Osteoblast (primary cell): ENCODE data around the gene SMIM7. TPM values are rescaled to one million over a fixed set of nuclear protein-coding genes. Genes with fewer than 3 reads are reported as not detected.

Experiments
- DNase-seq: peaks from one replicate; pipeline ENCODE4 v3.0.0; 2011; ENCODE audit warnings: low spot score, mixed read lengths; ENCODE audit not compliant: insufficient read length; ENCODE audit errors: missing footprints
- H2AFZ ChIP-seq: 2 replicates; pipeline ENCODE4 v1.6.0; 2011; ENCODE audit warnings: mild to moderate bottlenecking, low read length
- H3K27ac ChIP-seq: 2 replicates; pipeline ENCODE4 v1.5.1; 2011; ENCODE audit warnings: mild to moderate bottlenecking, low read depth, low read length, moderate library complexity
- H3K27me3 ChIP-seq: 2 replicates; pipeline ENCODE4 v1.6.0; 2012; ENCODE audit warnings: mild to moderate bottlenecking, control low read depth, inconsistent platforms, low read length, moderate library complexity; ENCODE audit not compliant: insufficient read depth
- H3K36me3 ChIP-seq: 2 replicates; pipeline ENCODE4 v1.5.1; 2011; ENCODE audit warnings: mild to moderate bottlenecking, low read length, control low read depth, moderate library complexity; ENCODE audit not compliant: insufficient read depth
- H3K4me1 ChIP-seq: 2 replicates; pipeline ENCODE4 v1.5.1; 2011; ENCODE audit warnings: mild to moderate bottlenecking, low read length, control low read depth, moderate library complexity; ENCODE audit not compliant: insufficient read depth
- H3K4me2 ChIP-seq: 2 replicates; pipeline ENCODE4 v1.6.0; 2011; ENCODE audit warnings: mild to moderate bottlenecking, low read length; ENCODE audit not compliant: insufficient read depth
- H3K4me3 ChIP-seq: fragments of 200-600 bp; sonication (generic); 3 replicates; pipeline ENCODE4 v1.5.1; 2012; ENCODE audit warnings: mild to moderate bottlenecking, low read length, inconsistent platforms; ENCODE audit not compliant: insufficient read depth
- H3K79me2 ChIP-seq: 2 replicates; pipeline ENCODE4 v1.6.0; 2012; ENCODE audit warnings: mild to moderate bottlenecking, low read length, control low read depth, inconsistent platforms; ENCODE audit not compliant: insufficient read depth
- H3K9me3 ChIP-seq: 2 replicates; pipeline ENCODE4 v1.5.1; 2011; ENCODE audit warnings: low read depth, low read length, control low read depth
- H4K20me1 ChIP-seq: 2 replicates; pipeline ENCODE4 v1.6.0; 2012; ENCODE audit warnings: mild to moderate bottlenecking, low read length, control low read depth; ENCODE audit not compliant: insufficient read depth
- total RNA-seq: library from RNA; depleted of rRNA; stranded (reverse); fragments of >200 nt; gene quantifications from 2 replicates; pipeline ENCODE4 v1.2.3, GENCODE V29; 2012
- TF ChIP-seq, protein P1 (sequence below): IDR thresholded peaks from 2 replicates; pipeline ENCODE4 v1.5.1; 2011; ENCODE audit warnings: mild to moderate bottlenecking, low read depth, low read length, moderate library complexity; ENCODE audit errors: extremely low read depth

The SMIM7 gene
- total RNA-seq, 1 donor: 60.1 TPM

DNA sequence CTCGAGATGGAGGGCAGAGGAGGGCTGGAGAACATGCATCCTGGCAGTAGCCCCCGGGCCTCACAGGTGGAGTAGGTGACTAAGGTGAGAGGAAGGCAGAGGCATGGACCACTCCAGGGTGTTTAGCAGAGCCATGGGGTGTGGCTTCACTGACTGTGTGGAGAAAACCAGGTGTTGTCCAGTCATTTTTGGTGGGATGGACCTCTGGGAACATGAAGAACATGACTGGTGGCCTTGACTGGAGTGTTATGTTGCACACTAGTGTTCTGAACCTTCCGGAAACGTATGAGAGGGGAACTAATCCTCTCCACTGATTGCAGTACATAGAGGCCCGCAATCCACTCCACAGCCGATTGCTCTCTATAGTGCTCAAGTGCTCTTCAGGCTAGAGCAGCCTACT lies 48.8 kb downstream of the SMIM7 start:
- peaks cover 18% of the 10 kb centered on the region for H3K4me1 ChIP-seq
- no peaks in the 10 kb centered on the region for H3K36me3 ChIP-seq
- H3K4me2 ChIP-seq: no peak overlapping the region
- no peak overlapping the region for H3K27ac ChIP-seq
- H3K4me3 ChIP-seq: no peak overlapping the region
- peaks cover 83% of the 10 kb centered on the region for H4K20me1 ChIP-seq
- H3K27me3 ChIP-seq: no peaks in the 10 kb centered on the region
- H3K79me2 ChIP-seq: peaks cover 96% of the 10 kb centered on the region
- DNase-seq: no peak
- TF ChIP-seq, protein P1, sequence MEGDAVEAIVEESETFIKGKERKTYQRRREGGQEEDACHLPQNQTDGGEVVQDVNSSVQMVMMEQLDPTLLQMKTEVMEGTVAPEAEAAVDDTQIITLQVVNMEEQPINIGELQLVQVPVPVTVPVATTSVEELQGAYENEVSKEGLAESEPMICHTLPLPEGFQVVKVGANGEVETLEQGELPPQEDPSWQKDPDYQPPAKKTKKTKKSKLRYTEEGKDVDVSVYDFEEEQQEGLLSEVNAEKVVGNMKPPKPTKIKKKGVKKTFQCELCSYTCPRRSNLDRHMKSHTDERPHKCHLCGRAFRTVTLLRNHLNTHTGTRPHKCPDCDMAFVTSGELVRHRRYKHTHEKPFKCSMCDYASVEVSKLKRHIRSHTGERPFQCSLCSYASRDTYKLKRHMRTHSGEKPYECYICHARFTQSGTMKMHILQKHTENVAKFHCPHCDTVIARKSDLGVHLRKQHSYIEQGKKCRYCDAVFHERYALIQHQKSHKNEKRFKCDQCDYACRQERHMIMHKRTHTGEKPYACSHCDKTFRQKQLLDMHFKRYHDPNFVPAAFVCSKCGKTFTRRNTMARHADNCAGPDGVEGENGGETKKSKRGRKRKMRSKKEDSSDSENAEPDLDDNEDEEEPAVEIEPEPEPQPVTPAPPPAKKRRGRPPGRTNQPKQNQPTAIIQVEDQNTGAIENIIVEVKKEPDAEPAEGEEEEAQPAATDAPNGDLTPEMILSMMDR: no peak
- no peak overlapping the region for H2AFZ ChIP-seq
- H3K9me3 ChIP-seq: no peaks in the 10 kb centered on the region

DNA sequence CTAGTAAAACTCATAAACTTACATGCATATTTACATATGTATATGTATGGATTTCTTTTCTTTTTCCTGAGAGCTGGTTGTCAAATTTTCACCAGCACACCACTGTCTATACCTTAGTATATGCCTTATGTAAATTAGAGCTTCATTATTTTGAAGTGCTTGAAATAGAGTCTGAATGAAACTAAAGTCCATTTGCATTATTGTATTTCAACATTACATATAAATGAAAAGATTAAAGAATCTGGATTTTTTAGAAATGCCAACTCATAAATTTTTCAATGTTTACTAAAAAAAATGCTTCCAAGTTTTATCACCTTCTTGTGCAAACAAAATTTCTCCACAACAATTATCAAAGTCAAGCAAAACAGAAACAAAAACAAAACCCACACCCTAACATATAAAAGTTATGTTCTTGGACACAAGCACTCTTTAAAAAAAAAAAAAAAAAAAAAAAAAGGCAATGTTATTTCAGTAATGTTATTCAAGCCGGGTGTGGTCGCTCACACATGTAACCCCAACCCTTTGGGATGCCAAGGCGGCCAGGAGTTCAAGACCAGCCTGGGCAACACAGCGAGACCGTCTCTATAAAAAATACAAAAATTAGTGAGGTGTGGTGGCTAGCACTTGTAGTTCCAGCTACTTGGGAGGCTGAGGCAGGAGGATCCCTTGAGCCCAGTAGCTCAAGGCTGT lies 50.3 kb downstream of the SMIM7 start:
- Histone ChIP-seq H3K4me1 (peaks cover 21% of the 10 kb centered on the region), H3K79me2 (peaks cover 96% of the 10 kb centered on the region), H3K4me3 (no peak overlapping the region), H3K27ac (no peak overlapping the region), H4K20me1 (peaks cover 85% of the 10 kb centered on the region), H2AFZ (no peak overlapping the region), H3K36me3 (no peaks in the 10 kb centered on the region), H3K4me2 (no peak overlapping the region), H3K27me3 (no peaks in the 10 kb centered on the region), H3K9me3 (no peaks in the 10 kb centered on the region)
- TF ChIP-seq, protein P1: no peak
- no peak for DNase-seq

DNA sequence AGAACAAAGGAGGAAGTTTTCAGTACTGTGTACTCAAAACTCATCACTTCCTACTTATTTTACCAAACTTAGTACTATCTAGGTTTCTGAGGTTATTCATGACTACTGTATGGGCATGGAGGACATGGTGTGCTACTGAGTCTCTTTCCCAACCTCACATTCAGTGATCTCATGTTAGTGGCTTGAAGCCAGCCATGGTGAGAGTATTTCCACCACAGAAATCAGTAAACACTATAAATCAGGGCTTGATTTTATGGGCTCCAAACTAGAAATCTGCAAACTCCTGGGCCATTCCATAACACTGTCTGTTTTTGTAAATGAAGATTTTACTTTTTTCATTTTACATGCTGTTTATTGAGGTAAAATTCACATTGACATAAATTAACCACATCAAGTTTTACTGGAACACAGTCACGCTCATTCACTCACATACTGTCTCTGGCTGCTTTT lies 51.6 kb downstream of the SMIM7 start:
- Histone ChIP-seq H3K36me3 (no peaks in the 10 kb centered on the region), H3K9me3 (no peaks in the 10 kb centered on the region), H3K4me1 (peaks cover 21% of the 10 kb centered on the region), H3K27me3 (no peaks in the 10 kb centered on the region), H3K79me2 (peaks cover 96% of the 10 kb centered on the region), H4K20me1 (peaks cover 86% of the 10 kb centered on the region), H3K27ac (peak overlapping the region; percentile 54), H3K4me2 (no peak overlapping the region), H3K4me3 (no peak overlapping the region), H2AFZ (no peak overlapping the region)
- peak; percentile 92 for DNase-seq
- TF ChIP-seq, protein P1: no peak

DNA sequence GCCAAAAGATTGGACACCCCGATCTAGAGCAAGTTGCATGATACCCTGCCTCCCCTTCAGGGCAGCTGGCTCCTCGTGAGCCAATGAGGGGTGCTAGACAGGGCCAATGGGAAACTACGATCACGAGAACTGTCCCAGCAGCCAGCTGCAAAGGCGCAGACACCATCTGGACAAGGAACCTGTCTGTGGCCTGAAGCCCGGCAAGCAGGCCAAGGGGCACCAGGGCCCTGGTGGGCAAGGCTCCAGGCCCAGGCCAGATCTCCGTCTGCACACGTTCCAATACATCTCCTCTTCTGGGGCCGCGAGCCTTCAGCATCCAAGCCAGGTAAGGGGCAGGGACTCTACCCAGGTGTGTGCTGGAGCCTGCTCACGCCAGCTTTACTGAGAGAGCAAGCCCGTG lies 52.1 kb downstream of the SMIM7 start:
- H3K4me1 ChIP-seq: peaks cover 25% of the 10 kb centered on the region
- peaks cover 96% of the 10 kb centered on the region for H3K79me2 ChIP-seq
- H3K36me3 ChIP-seq: no peaks in the 10 kb centered on the region
- no peak for DNase-seq
- H3K9me3 ChIP-seq: no peaks in the 10 kb centered on the region
- H3K27ac ChIP-seq: peak overlapping the region; percentile 54
- no peak overlapping the region for H3K4me3 ChIP-seq
- TF ChIP-seq, protein P1: no peak
- H2AFZ ChIP-seq: no peak overlapping the region
- no peaks in the 10 kb centered on the region for H3K27me3 ChIP-seq
- peaks cover 86% of the 10 kb centered on the region for H4K20me1 ChIP-seq
- H3K4me2 ChIP-seq: no peak overlapping the region
